Measurements from ENCODE around the gene ABCC1.

The ABCC1 gene

GRCh38 chr16:16014329-16015224, 65.2 kb downstream of the ABCC1 start:
- Histone ChIP-seq H3K9me3 (ENCODE audit: control extremely low read depth in 1 of 5, control insufficient read depth in 4 of 5, insufficient read depth in 2 of 5, low read depth in 1 of 5, low read length in 4 of 5) (no peaks in the 10 kb centered on the region), H3K4me3 (ENCODE audit: control insufficient read depth in 1 of 7, extremely low read depth in 1 of 7, insufficient read depth in 4 of 7, low read depth in 2 of 7, low read length in 6 of 7) (no peak overlapping the region), H3K36me3 (ENCODE audit: control insufficient read depth in 4 of 4, insufficient read depth in 4 of 4, low read length in 3 of 4) (peaks cover 4 to 83% (median 65%) of the 10 kb centered on the region in 4 experiments), H3K27ac (ENCODE audit: insufficient read depth in 1 of 2, low read depth in 1 of 2, low read length in 2 of 2, poor library complexity in 1 of 2, severe bottlenecking in 2 of 2) (peak overlapping the region in 1 of 2 experiments; percentile 25), H3K27me3 (replicated peaks in 2 of 5; ENCODE audit: control insufficient read depth in 4 of 5, insufficient read depth in 5 of 5, low read length in 4 of 5) (no peaks in the 10 kb centered on the region), H3K4me1 (ENCODE audit: control extremely low read depth in 1 of 4, control insufficient read depth in 4 of 4, insufficient read depth in 4 of 4, low read length in 3 of 4) (peaks cover 0 to 3% (median under 1%) of the 10 kb centered on the region in 4 experiments)
- ChIA-PET POLR2A (no interaction called here), CTCF (interaction anchor here (1.5 to 2.0 kb wide), 5 partner anchors 8 to 22 kb away, joined by 4 to 9 read pairs (median 7); no protein-coding TSS in a partner anchor)
- no peak for DNase-seq
- 93% methylated on average over 8 of the region's 14 CpGs for WGBS (ENCODE audit: insufficient coverage)

- H3K4me3 ChIP-seq (ENCODE audit: control insufficient read depth in 1 of 7, extremely low read depth in 1 of 7, insufficient read depth in 4 of 7, low read depth in 2 of 7, low read length in 6 of 7) = no peak overlapping the region
- no peak for DNase-seq
- peak overlapping the region in 1 of 2 experiments; percentile 26 for H3K27ac ChIP-seq (ENCODE audit: insufficient read depth in 1 of 2, low read depth in 1 of 2, low read length in 2 of 2, poor library complexity in 1 of 2, severe bottlenecking in 2 of 2)
- no peaks in the 10 kb centered on the region for H3K27me3 ChIP-seq (replicated peaks in 2 of 5; ENCODE audit: control insufficient read depth in 4 of 5, insufficient read depth in 5 of 5, low read length in 4 of 5)
- peaks cover 0 to 16% (median 14%) of the 10 kb centered on the region in 4 experiments for H3K4me1 ChIP-seq (ENCODE audit: control extremely low read depth in 1 of 4, control insufficient read depth in 4 of 4, insufficient read depth in 4 of 4, low read length in 3 of 4)
- CTCF ChIA-PET = interaction anchor here (1.2 to 2.0 kb wide), 3 partner anchors 9 to 17 kb away, joined by 3 to 9 read pairs (median 5); no protein-coding TSS in a partner anchor
- POLR2A ChIA-PET = interaction anchor here (0.6 kb wide), 1 partner anchor 83 kb away, joined by 3 read pairs; no protein-coding TSS in a partner anchor
- H3K36me3 ChIP-seq (ENCODE audit: control insufficient read depth in 4 of 4, insufficient read depth in 4 of 4, low read length in 3 of 4) = peaks cover 4 to 78% (median 61%) of the 10 kb centered on the region in 4 experiments
- 100% methylated on average over 3 of the region's 8 CpGs for WGBS (ENCODE audit: insufficient coverage)
- H3K9me3 ChIP-seq (ENCODE audit: control extremely low read depth in 1 of 5, control insufficient read depth in 4 of 5, insufficient read depth in 2 of 5, low read depth in 1 of 5, low read length in 4 of 5) = no peaks in the 10 kb centered on the region
Observed at GRCh38 chr16:16015849-16016248, 66.4 kb downstream of the ABCC1 start.

- Histone ChIP-seq H3K9me3 (ENCODE audit: control extremely low read depth in 1 of 5, control insufficient read depth in 4 of 5, insufficient read depth in 2 of 5, low read depth in 1 of 5, low read length in 4 of 5) (no peaks in the 10 kb centered on the region), H3K27me3 (replicated peaks in 2 of 5; ENCODE audit: control insufficient read depth in 4 of 5, insufficient read depth in 5 of 5, low read length in 4 of 5) (no peaks in the 10 kb centered on the region), H3K4me1 (ENCODE audit: control extremely low read depth in 1 of 4, control insufficient read depth in 4 of 4, insufficient read depth in 4 of 4, low read length in 3 of 4) (peaks cover 3 to 22% (median 20%) of the 10 kb centered on the region in 4 experiments), H3K4me3 (ENCODE audit: control insufficient read depth in 1 of 7, extremely low read depth in 1 of 7, insufficient read depth in 4 of 7, low read depth in 2 of 7, low read length in 6 of 7) (no peak overlapping the region), H3K36me3 (ENCODE audit: control insufficient read depth in 4 of 4, insufficient read depth in 4 of 4, low read length in 3 of 4) (peaks cover 4 to 73% (median 56%) of the 10 kb centered on the region in 4 experiments), H3K27ac (ENCODE audit: insufficient read depth in 1 of 2, low read depth in 1 of 2, low read length in 2 of 2, poor library complexity in 1 of 2, severe bottlenecking in 2 of 2) (no peak overlapping the region)
- WGBS (ENCODE audit: insufficient coverage) = 100% methylated on average over 2 of the region's 11 CpGs
- ChIA-PET POLR2A (no interaction called here), CTCF (interaction anchor here (1.2 to 2.2 kb wide), 6 partner anchors 7 to 18 kb away, joined by 3 to 9 read pairs (median 3); no protein-coding TSS in a partner anchor)
- DNase-seq = no peak
Observed at GRCh38 chr16:16016388-16016964, 67.1 kb downstream of the ABCC1 start.

- POLR2A ChIA-PET = interaction anchor here (0.8 kb wide), 1 partner anchor 19 kb away, joined by 3 read pairs; no protein-coding TSS in a partner anchor
- Histone ChIP-seq H3K27ac (ENCODE audit: insufficient read depth in 1 of 2, low read depth in 1 of 2, low read length in 2 of 2, poor library complexity in 1 of 2, severe bottlenecking in 2 of 2) (no peak overlapping the region), H3K4me3 (ENCODE audit: control insufficient read depth in 1 of 7, extremely low read depth in 1 of 7, insufficient read depth in 4 of 7, low read depth in 2 of 7, low read length in 6 of 7) (no peak overlapping the region), H3K36me3 (ENCODE audit: control insufficient read depth in 4 of 4, insufficient read depth in 4 of 4, low read length in 3 of 4) (peaks cover 5 to 66% (median 56%) of the 10 kb centered on the region in 4 experiments), H3K4me1 (ENCODE audit: control extremely low read depth in 1 of 4, control insufficient read depth in 4 of 4, insufficient read depth in 4 of 4, low read length in 3 of 4) (peaks cover 5 to 35% (median 30%) of the 10 kb centered on the region in 4 experiments), H3K27me3 (replicated peaks in 2 of 5; ENCODE audit: control insufficient read depth in 4 of 5, insufficient read depth in 5 of 5, low read length in 4 of 5) (no peaks in the 10 kb centered on the region), H3K9me3 (ENCODE audit: control extremely low read depth in 1 of 5, control insufficient read depth in 4 of 5, insufficient read depth in 2 of 5, low read depth in 1 of 5, low read length in 4 of 5) (no peaks in the 10 kb centered on the region)
- WGBS (ENCODE audit: insufficient coverage) = 100% methylated on average over 3 of the region's 3 CpGs
- no peak for DNase-seq
- CTCF ChIA-PET = interaction anchor here (1.2 to 2.2 kb wide), 5 partner anchors 9 to 20 kb away, joined by 3 to 7 read pairs (median 3); no protein-coding TSS in a partner anchor
Observed at GRCh38 chr16:16017812-16018211, 68.4 kb downstream of the ABCC1 start.

GRCh38 chr16:16018705-16019104, 69.3 kb downstream of the ABCC1 start:
- H3K27me3 ChIP-seq (replicated peaks in 2 of 5; ENCODE audit: control insufficient read depth in 4 of 5, insufficient read depth in 5 of 5, low read length in 4 of 5) = no peaks in the 10 kb centered on the region
- WGBS (ENCODE audit: insufficient coverage) = 100% methylated on average over 4 of the region's 4 CpGs
- CTCF ChIA-PET = interaction anchor here (0.5 to 2.2 kb wide), 5 partner anchors 10 to 39 kb away, joined by 3 to 7 read pairs (median 3); no protein-coding TSS in a partner anchor
- POLR2A ChIA-PET = interaction anchor here (0.8 kb wide), 1 partner anchor 20 kb away, joined by 3 read pairs; no protein-coding TSS in a partner anchor
- peaks cover 7 to 70% (median 57%) of the 10 kb centered on the region in 4 experiments for H3K36me3 ChIP-seq (ENCODE audit: control insufficient read depth in 4 of 4, insufficient read depth in 4 of 4, low read length in 3 of 4)
- no peaks in the 10 kb centered on the region for H3K9me3 ChIP-seq (ENCODE audit: control extremely low read depth in 1 of 5, control insufficient read depth in 4 of 5, insufficient read depth in 2 of 5, low read depth in 1 of 5, low read length in 4 of 5)
- peaks cover 5 to 41% (median 30%) of the 10 kb centered on the region in 4 experiments for H3K4me1 ChIP-seq (ENCODE audit: control extremely low read depth in 1 of 4, control insufficient read depth in 4 of 4, insufficient read depth in 4 of 4, low read length in 3 of 4)
- H3K4me3 ChIP-seq (ENCODE audit: control insufficient read depth in 1 of 7, extremely low read depth in 1 of 7, insufficient read depth in 4 of 7, low read depth in 2 of 7, low read length in 6 of 7) = no peak overlapping the region
- DNase-seq = no peak
- H3K27ac ChIP-seq (ENCODE audit: insufficient read depth in 1 of 2, low read depth in 1 of 2, low read length in 2 of 2, poor library complexity in 1 of 2, severe bottlenecking in 2 of 2) = no peak overlapping the region

GRCh38 chr16:16019488-16019887, 70.1 kb downstream of the ABCC1 start:
- Histone ChIP-seq H3K4me1 (ENCODE audit: control extremely low read depth in 1 of 4, control insufficient read depth in 4 of 4, insufficient read depth in 4 of 4, low read length in 3 of 4) (peaks cover 5 to 41% (median 30%) of the 10 kb centered on the region in 4 experiments), H3K27me3 (replicated peaks in 2 of 5; ENCODE audit: control insufficient read depth in 4 of 5, insufficient read depth in 5 of 5, low read length in 4 of 5) (no peaks in the 10 kb centered on the region), H3K36me3 (ENCODE audit: control insufficient read depth in 4 of 4, insufficient read depth in 4 of 4, low read length in 3 of 4) (peaks cover 7 to 65% (median 58%) of the 10 kb centered on the region in 4 experiments), H3K9me3 (ENCODE audit: control extremely low read depth in 1 of 5, control insufficient read depth in 4 of 5, insufficient read depth in 2 of 5, low read depth in 1 of 5, low read length in 4 of 5) (no peaks in the 10 kb centered on the region), H3K27ac (ENCODE audit: insufficient read depth in 1 of 2, low read depth in 1 of 2, low read length in 2 of 2, poor library complexity in 1 of 2, severe bottlenecking in 2 of 2) (peak overlapping the region in 1 of 2 experiments; percentile 39), H3K4me3 (ENCODE audit: control insufficient read depth in 1 of 7, extremely low read depth in 1 of 7, insufficient read depth in 4 of 7, low read depth in 2 of 7, low read length in 6 of 7) (no peak overlapping the region)
- ChIA-PET CTCF (interaction anchor here (0.5 to 5.3 kb wide), 3 partner anchors 9 to 38 kb away, joined by 3 to 28 read pairs (median 3); no protein-coding TSS in a partner anchor), POLR2A (interaction anchor here (1.3 kb wide), 1 partner anchor 9 kb away, joined by 3 read pairs; no protein-coding TSS in a partner anchor)
- 100% methylated on average over 3 of the region's 4 CpGs for WGBS (ENCODE audit: insufficient coverage)
- no peak for DNase-seq

All from common myeloid progenitor, CD34-positive (primary cell).